ENCODE measurements around the gene ZSCAN18. TPM values are rescaled to one million over a fixed set of nuclear protein-coding genes. Genes with fewer than 3 reads are reported as not detected.

Gene ZSCAN18
- total and polyA plus RNA-seq, 9 of the 15 experiments (the other 6 are each of a cell fraction or from before 2014, with no cell fraction given): 0.07 to 1.9 (median 0.31) TPM; not detected in 1

DNA sequence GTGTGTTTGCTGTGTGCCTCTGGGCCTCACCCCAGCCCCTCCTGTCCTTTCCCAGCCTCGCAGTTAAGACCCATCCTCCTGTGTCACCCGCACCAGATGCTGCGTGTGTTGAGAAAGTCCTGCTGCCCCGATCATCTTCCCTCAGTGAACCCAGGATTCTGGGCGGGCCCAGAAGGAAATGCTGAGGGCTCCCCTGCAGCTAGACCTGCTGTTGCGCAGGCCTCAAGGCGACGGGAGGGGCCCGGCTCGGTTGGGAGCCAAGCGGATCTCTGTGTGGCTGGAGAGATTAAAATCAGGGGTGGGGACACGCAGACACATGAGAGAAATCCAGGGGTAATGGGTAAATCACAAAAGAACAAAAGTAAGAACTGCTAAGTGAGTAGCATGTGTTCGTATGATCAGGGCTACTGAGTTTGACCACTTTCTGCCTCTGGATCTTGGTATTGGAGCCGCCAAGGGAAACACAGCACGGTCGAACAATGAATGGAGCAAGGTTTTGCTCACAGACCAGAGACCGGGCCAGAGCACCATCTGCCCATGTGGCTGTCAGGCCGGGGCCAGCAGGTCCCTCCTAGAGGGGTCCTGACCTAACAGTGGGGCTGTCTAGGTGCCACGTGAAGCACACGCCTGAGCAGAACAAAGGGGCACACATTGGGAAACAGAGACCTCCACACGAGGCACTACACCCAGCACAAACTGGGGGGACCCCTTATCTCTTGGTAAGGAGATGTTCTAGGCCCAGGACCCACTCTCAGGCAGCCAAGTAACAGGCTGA, 57.1 kb downstream of the ZSCAN18 start (continued):
- TF ChIP-seq RFX5 (IDR thresholded peaks at IDR 0.05; ENCODE audit: low read depth, low read length) (no peak), FOXM1 (IDR thresholded peaks at IDR 0.05; ENCODE audit: low read depth) (no peak), FOXM1 (CRISPR knock-in tag; IDR thresholded peaks at IDR 0.05; ENCODE audit: low read depth) (no peak), PCBP1 (IDR thresholded peaks at IDR 0.05; ENCODE audit: low read depth, low read length, poor library complexity, severe bottlenecking) (no peak), ZNF165 (CRISPR knock-in tag; IDR thresholded peaks at IDR 0.05; ENCODE audit: borderline replicate concordance) (no peak), ZNF398 (CRISPR knock-in tag; IDR thresholded peaks at IDR 0.05) (no peak), TAF9B (IDR thresholded peaks at IDR 0.05; ENCODE audit: partially characterized antibody) (no peak), POLR2AphosphoS5 (IDR thresholded peaks at IDR 0.05; ENCODE audit: control insufficient read depth, insufficient read depth, low read depth, low read length) (no peak), NBN (IDR thresholded peaks at IDR 0.05; ENCODE audit: low read depth) (no peak)
- TF ChIP-seq, protein P1, sequence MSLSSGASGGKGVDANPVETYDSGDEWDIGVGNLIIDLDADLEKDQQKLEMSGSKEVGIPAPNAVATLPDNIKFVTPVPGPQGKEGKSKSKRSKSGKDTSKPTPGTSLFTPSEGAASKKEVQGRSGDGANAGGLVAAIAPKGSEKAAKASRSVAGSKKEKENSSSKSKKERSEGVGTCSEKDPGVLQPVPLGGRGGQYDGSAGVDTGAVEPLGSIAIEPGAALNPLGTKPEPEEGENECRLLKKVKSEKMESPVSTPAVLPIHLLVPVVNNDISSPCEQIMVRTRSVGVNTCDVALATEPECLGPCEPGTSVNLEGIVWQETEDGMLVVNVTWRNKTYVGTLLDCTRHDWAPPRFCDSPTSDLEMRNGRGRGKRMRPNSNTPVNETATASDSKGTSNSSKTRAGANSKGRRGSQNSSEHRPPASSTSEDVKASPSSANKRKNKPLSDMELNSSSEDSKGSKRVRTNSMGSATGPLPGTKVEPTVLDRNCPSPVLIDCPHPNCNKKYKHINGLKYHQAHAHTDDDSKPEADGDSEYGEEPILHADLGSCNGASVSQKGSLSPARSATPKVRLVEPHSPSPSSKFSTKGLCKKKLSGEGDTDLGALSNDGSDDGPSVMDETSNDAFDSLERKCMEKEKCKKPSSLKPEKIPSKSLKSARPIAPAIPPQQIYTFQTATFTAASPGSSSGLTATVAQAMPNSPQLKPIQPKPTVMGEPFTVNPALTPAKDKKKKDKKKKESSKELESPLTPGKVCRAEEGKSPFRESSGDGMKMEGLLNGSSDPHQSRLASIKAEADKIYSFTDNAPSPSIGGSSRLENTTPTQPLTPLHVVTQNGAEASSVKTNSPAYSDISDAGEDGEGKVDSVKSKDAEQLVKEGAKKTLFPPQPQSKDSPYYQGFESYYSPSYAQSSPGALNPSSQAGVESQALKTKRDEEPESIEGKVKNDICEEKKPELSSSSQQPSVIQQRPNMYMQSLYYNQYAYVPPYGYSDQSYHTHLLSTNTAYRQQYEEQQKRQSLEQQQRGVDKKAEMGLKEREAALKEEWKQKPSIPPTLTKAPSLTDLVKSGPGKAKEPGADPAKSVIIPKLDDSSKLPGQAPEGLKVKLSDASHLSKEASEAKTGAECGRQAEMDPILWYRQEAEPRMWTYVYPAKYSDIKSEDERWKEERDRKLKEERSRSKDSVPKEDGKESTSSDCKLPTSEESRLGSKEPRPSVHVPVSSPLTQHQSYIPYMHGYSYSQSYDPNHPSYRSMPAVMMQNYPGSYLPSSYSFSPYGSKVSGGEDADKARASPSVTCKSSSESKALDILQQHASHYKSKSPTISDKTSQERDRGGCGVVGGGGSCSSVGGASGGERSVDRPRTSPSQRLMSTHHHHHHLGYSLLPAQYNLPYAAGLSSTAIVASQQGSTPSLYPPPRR (CRISPR knock-in tag; IDR thresholded peaks at IDR 0.05; ENCODE audit: borderline replicate concordance): no peak
